Transverse colon (tissue), 4 donors: ENCODE data around the gene ALKBH2.

ENCODE experiments used
- EP300 ChIP-seq: sonication (generic); formaldehyde crosslinking; IDR thresholded peaks from one replicate; pipeline ENCODE4 v1.6.1; 2017; ENCODE audit warnings: antibody characterized with exemption, low read depth
- POLR2A ChIP-seq: fragments of 450-650 bp; IDR thresholded peaks from one replicate; pipeline ENCODE4 v1.6.1; 2016; ENCODE audit warnings: antibody characterized with exemption, mild to moderate bottlenecking, moderate library complexity
- POLR2AphosphoS5 ChIP-seq, 3 donors: sonication (generic); formaldehyde crosslinking; IDR thresholded peaks; one replicate each; pipeline ENCODE4 v1.6.1; 2016; ENCODE audit warnings: antibody characterized with exemption in 3 of 3
- TF ChIP-seq, protein P1 (sequence below), 5 experiments: fragments of 200-600 bp in 3 of 5; fragments of 450-650 bp in 2 of 5; sonication (generic) in 3 of 5; IDR thresholded peaks; 1 replicate in 2 of 5; 2 replicates in 3 of 5; pipeline ENCODE4 v1.5.1; 2016 to 2017; ENCODE audit warnings: antibody characterized with exemption in 5 of 5, inconsistent platforms in 3 of 5, mild to moderate bottlenecking in 2 of 5, moderate library complexity in 1 of 5

DNA sequence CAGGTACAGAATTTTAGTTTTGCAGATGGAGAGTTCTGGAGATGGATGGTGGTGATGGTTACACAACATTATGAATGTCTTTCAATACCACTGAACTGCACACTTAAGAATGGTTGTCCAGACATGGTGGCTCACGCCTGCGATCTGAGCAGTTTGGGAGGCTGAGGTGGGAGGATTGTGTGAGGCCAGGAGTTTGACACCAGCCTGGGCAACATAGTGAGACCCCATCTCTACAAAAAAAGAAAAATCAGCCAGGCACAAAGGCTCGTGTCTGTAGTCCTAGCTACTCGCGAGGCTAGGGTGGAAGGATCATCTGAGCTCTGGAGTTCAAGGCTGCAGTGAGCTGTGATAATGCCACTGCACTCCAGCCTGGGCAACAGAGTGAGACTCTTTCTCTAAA, 49.0 kb downstream of the ALKBH2 start:
- TF ChIP-seq, protein P1, sequence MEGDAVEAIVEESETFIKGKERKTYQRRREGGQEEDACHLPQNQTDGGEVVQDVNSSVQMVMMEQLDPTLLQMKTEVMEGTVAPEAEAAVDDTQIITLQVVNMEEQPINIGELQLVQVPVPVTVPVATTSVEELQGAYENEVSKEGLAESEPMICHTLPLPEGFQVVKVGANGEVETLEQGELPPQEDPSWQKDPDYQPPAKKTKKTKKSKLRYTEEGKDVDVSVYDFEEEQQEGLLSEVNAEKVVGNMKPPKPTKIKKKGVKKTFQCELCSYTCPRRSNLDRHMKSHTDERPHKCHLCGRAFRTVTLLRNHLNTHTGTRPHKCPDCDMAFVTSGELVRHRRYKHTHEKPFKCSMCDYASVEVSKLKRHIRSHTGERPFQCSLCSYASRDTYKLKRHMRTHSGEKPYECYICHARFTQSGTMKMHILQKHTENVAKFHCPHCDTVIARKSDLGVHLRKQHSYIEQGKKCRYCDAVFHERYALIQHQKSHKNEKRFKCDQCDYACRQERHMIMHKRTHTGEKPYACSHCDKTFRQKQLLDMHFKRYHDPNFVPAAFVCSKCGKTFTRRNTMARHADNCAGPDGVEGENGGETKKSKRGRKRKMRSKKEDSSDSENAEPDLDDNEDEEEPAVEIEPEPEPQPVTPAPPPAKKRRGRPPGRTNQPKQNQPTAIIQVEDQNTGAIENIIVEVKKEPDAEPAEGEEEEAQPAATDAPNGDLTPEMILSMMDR (IDR thresholded peaks at IDR 0.05), result no peak
- TF ChIP-seq EP300 (no peak), POLR2A (no peak), POLR2AphosphoS5 (IDR thresholded peaks at IDR 0.05) (no peak)
